Measurements from ENCODE around the gene ARHGAP15.

DNA sequence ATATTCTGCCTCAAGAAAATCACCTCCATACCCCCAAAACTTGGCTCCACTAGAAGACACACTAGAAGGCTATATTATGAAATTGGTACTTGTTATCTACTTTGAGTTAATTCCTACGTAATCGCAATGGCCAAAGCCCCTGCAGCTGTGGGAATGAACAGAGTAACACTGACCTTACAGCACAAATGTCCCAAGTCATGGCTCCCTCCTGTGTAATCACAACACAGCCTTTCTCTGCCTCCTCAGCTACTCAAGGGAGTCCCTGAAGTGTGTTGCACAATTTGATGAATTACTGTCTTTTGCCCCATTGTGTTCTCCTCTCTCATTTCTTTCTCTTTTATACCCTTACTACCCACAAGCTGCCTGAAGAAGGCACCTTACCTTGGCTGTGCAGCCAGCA is 375.2 kb downstream of the ARHGAP15 start:
- TF ChIP-seq POLR2AphosphoS5 (IDR thresholded peaks at IDR 0.05; ENCODE audit: low read depth), result no peak
- TF ChIP-seq CTCF (IDR thresholded peaks at IDR 0.05; ENCODE audit: insufficient read depth, low read length), result no peak

Measured in HL-60 (cell line).